Progenitor cell of endocrine pancreas (in vitro differentiated cells): ENCODE results near the gene GGTLC1. TPM values are rescaled to one million over a fixed set of nuclear protein-coding genes. Genes with fewer than 3 reads are reported as not detected.

Source experiments
- DNase-seq: peaks from one replicate; pipeline ENCODE4 v3.0.0; 2021; ENCODE audit warnings: low spot score; ENCODE audit not compliant: unreplicated experiment
- H3K27ac Mint-ChIP-seq: 2 replicates; pipeline ENCODE4 v1.8.0; 2021; ENCODE audit warnings: mild to moderate bottlenecking, moderate library complexity, mixed read lengths
- H3K27me3 Mint-ChIP-seq: 2 replicates; pipeline ENCODE4 v1.8.0; 2021; ENCODE audit warnings: mixed read lengths
- H3K36me3 Mint-ChIP-seq: 2 replicates; pipeline ENCODE4 v1.8.0; 2022; ENCODE audit warnings: mixed read lengths; ENCODE audit not compliant: insufficient read depth
- H3K4me1 Mint-ChIP-seq: 2 replicates; pipeline ENCODE4 v1.8.0; 2021; ENCODE audit warnings: low read depth, mixed read lengths
- H3K4me3 Mint-ChIP-seq: 2 replicates; pipeline ENCODE4 v1.8.0; 2021; ENCODE audit warnings: low read depth, mild to moderate bottlenecking, moderate library complexity, mixed read lengths
- H3K9me3 Mint-ChIP-seq: 2 replicates; pipeline ENCODE4 v1.8.0; 2021; ENCODE audit warnings: low read depth, mixed read lengths
- CTCF ChIP-seq: fragments of 200-600 bp; sonication (generic); IDR thresholded peaks from one replicate; pipeline ENCODE4 v1.5.0; 2021; ENCODE audit warnings: antibody characterized with exemption, mild to moderate bottlenecking; ENCODE audit not compliant: unreplicated experiment
- total RNA-seq: library from RNA; stranded (reverse); gene quantifications from 2 replicates; pipeline ENCODE4 v1.2.1, GENCODE V29; 2021

The GGTLC1 gene
- total RNA-seq, 1 donor from 2014 or later: not detected

- no peak overlapping the region for H3K4me3 Mint-ChIP-seq
- peaks cover 9% of the 10 kb centered on the region for H3K27me3 Mint-ChIP-seq
- H3K9me3 Mint-ChIP-seq: no peaks in the 10 kb centered on the region
- H3K27ac Mint-ChIP-seq: no peak overlapping the region
- no peak for TF ChIP-seq CTCF
- DNase-seq: no peak
- H3K4me1 Mint-ChIP-seq: no peaks in the 10 kb centered on the region
- no peaks in the 10 kb centered on the region for H3K36me3 Mint-ChIP-seq
Measured at GRCh38 chr20:23938118-23938438, 50.5 kb downstream of the GGTLC1 start.

GRCh38 chr20:23937303-23938117, 51.1 kb downstream of the GGTLC1 start:
- peaks cover 9% of the 10 kb centered on the region for H3K27me3 Mint-ChIP-seq
- no peaks in the 10 kb centered on the region for H3K9me3 Mint-ChIP-seq
- no peak overlapping the region for H3K4me3 Mint-ChIP-seq
- no peaks in the 10 kb centered on the region for H3K4me1 Mint-ChIP-seq
- no peak overlapping the region for H3K27ac Mint-ChIP-seq
- peak; percentile 90 for TF ChIP-seq CTCF
- no peaks in the 10 kb centered on the region for H3K36me3 Mint-ChIP-seq
- peak; percentile 60 for DNase-seq

Other genes starting within 250 kb of the GGTLC1 start
- gene CST1, start 237.8 kb downstream of the GGTLC1 start, total RNA-seq: 1.5 and 1.6 TPM in 2 replicates
- gene CST2, start 162.1 kb downstream of the GGTLC1 start, total RNA-seq: not detected in 2 replicates
- gene CST5, start 109.0 kb downstream of the GGTLC1 start, total RNA-seq: not detected in 2 replicates